H1 (cell line): Measurements from ENCODE around the gene ULK1. TPM values are rescaled to one million over a fixed set of nuclear protein-coding genes. Genes with fewer than 3 reads are reported as not detected.

Experiments
- ASH2L ChIP-seq: fragments of 200-600, 300-600 bp; sonication (generic); IDR thresholded peaks from one replicate; pipeline ENCODE4 v1.7.1; 2017; ENCODE audit warnings: low read length
- E2F6 ChIP-seq: IDR thresholded peaks from 2 replicates; pipeline ENCODE4 v1.6.1; 2012; ENCODE audit warnings: inconsistent platforms
- POU5F1 ChIP-seq: IDR thresholded peaks from 2 replicates; pipeline ENCODE4 v1.6.1; 2011; ENCODE audit warnings: low read depth, mild to moderate bottlenecking, low read length, moderate library complexity
- SUZ12 ChIP-seq: fragments of 200-600 bp; sonication (generic); IDR thresholded peaks from 2 replicates; pipeline ENCODE4 v1.6.1; 2012; ENCODE audit warnings: mild to moderate bottlenecking, inconsistent platforms, low read length, moderate library complexity, mixed read lengths
- polyA plus RNA-seq, 7 experiments: library from polyadenylated mRNA; depleted of rRNA in 3 of 7; stranded (reverse) in 5 of 7; unstranded in 2 of 7; fragments of >200 nt in 5 of 7; fragments of 200-250 nt in 2 of 7; gene quantifications; 1 replicate in 5 of 7; 2 replicates in 1 of 7; 4 replicates in 1 of 7; pipeline versions ENCODE4 v1.2.1 to v1.2.3, GENCODE V29; 2011 to 2013; ENCODE audit warnings: missing spikeins in 2 of 7, mixed read lengths in 2 of 7
- small RNA-seq: library from polyadenylated mRNA; stranded (forward); fragments of <200 nt; extraction: miRNeasy Mini kit (QIAGEN cat#:217004); gene quantifications from one replicate; pipeline ENCODE3, GENCODE V24; 2013; ENCODE audit not compliant: insufficient read depth
- total RNA-seq: library from RNA; stranded (reverse); fragmentation: NEBNext Ultra II Directional; extraction: Animal tissue kit (Norgen Biotek cat#: 25700); gene quantifications from 2 replicates; pipeline ENCODE4 v1.2.1, GENCODE V29; 2021

The ULK1 gene
- total and polyA plus RNA-seq, 2 of the 8 experiments (the other 6 are each of a cell fraction or from before 2014, with no cell fraction given), result 13.0 to 44.1 TPM

- TF ChIP-seq POU5F1 (no peak), SUZ12 (no peak), ASH2L (no peak), E2F6 (no peak)
- TF ChIP-seq, all 59 proteins: peak for 0
Measured at GRCh38 chr12:131971226-131971625, 76.8 kb downstream of the ULK1 start (continued).

Small RNA genes within 50 kb of the gene (small RNA-seq; reads per million reads assigned to genes)
- not detected for gene AC131009.3

Other genes with a start within 250 kb of the ULK1 start
- gene SFSWAP, start 183.5 kb upstream of the ULK1 start, total RNA-seq, result 48.3 and 49.5 TPM in 2 replicates
- 36.5 and 64.4 TPM in 2 replicates for gene SFSWAP, start 183.5 kb upstream of the ULK1 start, polyA plus RNA-seq (2011; rRNA removed)
- 34.4 and 41.3 TPM in 2 replicates for gene MMP17, start 66.2 kb upstream of the ULK1 start, total RNA-seq
- gene MMP17, start 66.2 kb upstream of the ULK1 start, polyA plus RNA-seq (2011; rRNA removed), result 53.8 and 55.7 TPM in 2 replicates
- gene PUS1, start 34.7 kb downstream of the ULK1 start, total RNA-seq, result 81.2 and 82.5 TPM in 2 replicates
- 48.1 and 65.7 TPM in 2 replicates for gene PUS1, start 34.7 kb downstream of the ULK1 start, polyA plus RNA-seq (2011; rRNA removed)
- gene EP400, start 55.3 kb downstream of the ULK1 start, total RNA-seq, result 69.6 and 69.7 TPM in 2 replicates
- gene EP400, start 55.3 kb downstream of the ULK1 start, polyA plus RNA-seq (2011; rRNA removed), result 13.1 and 16.2 TPM in 2 replicates
- gene DDX51, start 249.7 kb downstream of the ULK1 start, total RNA-seq, result 24.4 and 25.3 TPM in 2 replicates
- gene DDX51, start 249.7 kb downstream of the ULK1 start, polyA plus RNA-seq (2011; rRNA removed), result 11.2 and 19.5 TPM in 2 replicates
- gene NOC4L, start 249.8 kb downstream of the ULK1 start, total RNA-seq, result 38.5 and 40.3 TPM in 2 replicates
- gene NOC4L, start 249.8 kb downstream of the ULK1 start, polyA plus RNA-seq (2011; rRNA removed), result 26.8 and 40.3 TPM in 2 replicates